Measurements from ENCODE around the gene IFNAR2.

GRCh38 chr21:33279330-33279820 lies 49.6 kb downstream of the IFNAR2 start:
- no peak for TF ChIP-seq CTCF (IDR thresholded peaks at IDR 0.05; ENCODE audit: borderline replicate concordance, extremely low read depth, low read length, poor library complexity, severe bottlenecking)
- no peak for TF ChIP-seq EZH2 (IDR thresholded peaks at IDR 0.05; ENCODE audit: borderline replicate concordance, low read depth, low read length, severe bottlenecking)

Measured in DND-41 (cell line).